ENCODE data around the gene ANKRD44.

DNA sequence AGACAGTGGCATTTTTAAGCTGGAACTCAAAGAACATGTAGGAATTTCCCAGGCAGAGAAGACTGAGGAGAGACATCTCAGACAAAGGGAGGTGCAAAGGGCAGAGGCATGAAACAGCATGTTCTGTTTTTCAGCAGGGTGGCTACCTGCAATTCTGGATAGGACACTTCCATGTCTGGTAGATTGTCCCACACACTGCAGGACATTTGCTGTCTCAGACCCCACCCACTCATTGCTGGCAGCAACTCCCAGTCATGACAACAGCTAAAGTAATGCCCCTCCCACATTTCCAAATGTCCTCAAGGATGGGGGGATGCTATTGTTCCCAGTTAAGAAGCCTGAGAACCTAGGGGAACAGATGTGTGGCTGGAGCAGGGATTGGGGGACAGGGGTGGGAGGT, 40.8 kb downstream of the ANKRD44 start:
- TF ChIP-seq POLR2A (IDR thresholded peaks at IDR 0.05) (no peak), CTCF (IDR thresholded peaks at IDR 0.05 in 4 of 5, conservative IDR thresholded peaks at IDR 0.05 in 1 of 5) (no peak)

Data from gastrocnemius medialis (tissue), 4 donors.